ENCODE measurements around the gene TPRX1.
A peak's percentile ranks its signal among the peaks of the same experiment; 100 is the strongest.
"Not testable (repeated sequence)": the region's sequence is repeated elsewhere in the genome, so short reads cannot be mapped to it uniquely, and the experiment has no call there.

TPRX1 gene

GRCh38 chr19:47766359-47766620 lies 38.1 kb downstream of the TPRX1 start:
- no peak for DNase-seq (ENCODE audit: low read depth)
- no peak for TF ChIP-seq CTCF (IDR thresholded peaks at IDR 0.05; ENCODE audit: low read depth, low read length)
- no peak for TF ChIP-seq MYC (IDR thresholded peaks at IDR 0.05; ENCODE audit: low read depth, low read length)
- no peak for TF ChIP-seq POLR2A (IDR thresholded peaks at IDR 0.05; ENCODE audit: extremely low read depth, insufficient read length)
- no peak for TF ChIP-seq MAX (IDR thresholded peaks at IDR 0.05; ENCODE audit: low read depth, low read length)
- no peak overlapping the region for H3K4me3 ChIP-seq (ENCODE audit: low read depth, low read length)

- TF ChIP-seq CTCF (IDR thresholded peaks at IDR 0.05; ENCODE audit: low read depth, low read length) (peak; percentile 100), POLR2A (IDR thresholded peaks at IDR 0.05; ENCODE audit: extremely low read depth, insufficient read length) (no peak), MAX (IDR thresholded peaks at IDR 0.05; ENCODE audit: low read depth, low read length) (0 out of 2 replicates have a peak, but pooled peaks have one; percentile 7), MYC (IDR thresholded peaks at IDR 0.05; ENCODE audit: low read depth, low read length) (peak; percentile 45; the same call in 1 of the 2 replicates)
- DNase-seq (ENCODE audit: low read depth) = peak; percentile 92
- no peak overlapping the region for H3K4me3 ChIP-seq (ENCODE audit: low read depth, low read length)
Measured at GRCh38 chr19:47765523-47766358, 38.6 kb downstream of the TPRX1 start.

- not testable (repeated sequence) for H3K4me3 ChIP-seq (ENCODE audit: low read depth, low read length); DNase-seq (ENCODE audit: low read depth)
Measured at GRCh38 chr19:47764705-47765104, 39.6 kb downstream of the TPRX1 start.

GRCh38 chr19:47762615-47763308 lies 41.6 kb downstream of the TPRX1 start:
- no peak overlapping the region for H3K4me3 ChIP-seq (ENCODE audit: low read depth, low read length)
- TF ChIP-seq POLR2A (IDR thresholded peaks at IDR 0.05; ENCODE audit: extremely low read depth, insufficient read length) (no peak), MAX (IDR thresholded peaks at IDR 0.05; ENCODE audit: low read depth, low read length) (no peak), CTCF (IDR thresholded peaks at IDR 0.05; ENCODE audit: low read depth, low read length) (no peak), MYC (IDR thresholded peaks at IDR 0.05; ENCODE audit: low read depth, low read length) (no peak)
- no peak for DNase-seq (ENCODE audit: low read depth)

- DNase-seq (ENCODE audit: low read depth) = no peak
- TF ChIP-seq MAX (IDR thresholded peaks at IDR 0.05; ENCODE audit: low read depth, low read length) (no peak), CTCF (IDR thresholded peaks at IDR 0.05; ENCODE audit: low read depth, low read length) (no peak), MYC (IDR thresholded peaks at IDR 0.05; ENCODE audit: low read depth, low read length) (no peak), POLR2A (IDR thresholded peaks at IDR 0.05; ENCODE audit: extremely low read depth, insufficient read length) (no peak)
Measured at GRCh38 chr19:47762151-47762550, 42.2 kb downstream of the TPRX1 start.

GRCh38 chr19:47761566-47761965 lies 42.8 kb downstream of the TPRX1 start:
- no peak for TF ChIP-seq MAX (IDR thresholded peaks at IDR 0.05; ENCODE audit: low read depth, low read length)
- TF ChIP-seq CTCF (IDR thresholded peaks at IDR 0.05; ENCODE audit: low read depth, low read length) = no peak
- TF ChIP-seq MYC (IDR thresholded peaks at IDR 0.05; ENCODE audit: low read depth, low read length) = no peak
- no peak for TF ChIP-seq POLR2A (IDR thresholded peaks at IDR 0.05; ENCODE audit: extremely low read depth, insufficient read length)
- DNase-seq (ENCODE audit: low read depth) = peak; percentile 38
- no peak overlapping the region for H3K4me3 ChIP-seq (ENCODE audit: low read depth, low read length)

More at GRCh38 chr19:47762151-47762550, 42.2 kb downstream of the TPRX1 start:
- H3K4me3 ChIP-seq (ENCODE audit: low read depth, low read length) = no peak overlapping the region
